ENCODE results near the gene FES. TPM values are rescaled to one million over a fixed set of nuclear protein-coding genes. Genes with fewer than 3 reads are reported as not detected.
A peak's percentile ranks its signal among the peaks of the same experiment; 100 is the strongest.

FES gene
- total RNA-seq: 10 to 100 TPM; 35.8 to 70.3 (median 52.5) TPM
- 81.0 TPM for total RNA-seq (2013)

- 7% methylated on average over 58 of the region's 58 CpGs for WGBS (ENCODE audit: insufficient coverage)
- Mint-ChIP-seq H3K27me3 (ENCODE audit: low read depth in 2 of 2) (no peaks in the 10 kb centered on the region), H3K4me3 (peak within 1 kb of the TSS; percentile 90), H3K4me1 (peaks cover 17 to 34% of the 10 kb centered on the region in 2 donors), H3K36me3 (no peaks in the 10 kb centered on the region), H3K27ac (peak within 1 kb of the TSS; percentile 85 to 86), H3K9me3 (no peaks in the 10 kb centered on the region)
- Histone ChIP-seq H3K4me1 (ENCODE audit: control insufficient read depth, insufficient read depth, low read length) (peaks cover 51% of the 10 kb centered on the region), H3K27ac (ENCODE audit: low read length) (peak within 1 kb of the TSS; percentile 61), H3K27me3 (ENCODE audit: control insufficient read depth, insufficient read depth, low read length) (no peaks in the 10 kb centered on the region), H3K36me3 (ENCODE audit: control insufficient read depth, insufficient read depth, low read length) (peaks cover 45% of the 10 kb centered on the region), H3K9me3 (ENCODE audit: control insufficient read depth, insufficient read depth, low read length) (no peaks in the 10 kb centered on the region), H3K4me3 (ENCODE audit: low read length) (peak within 1 kb of the TSS; percentile 52)
- intact Hi-C loops (cut with micrococcal nuclease): no loop called here
- no peak for TF ChIP-seq CTCF (IDR thresholded peaks at IDR 0.05)
- DNase-seq: no peak
- ATAC-seq: peak; percentile 32 to 55 (median 33)
Observed at GRCh38 chr15:90883976-90884718, at the start of gene FES. FES (plus strand) TSS chr15:90884504; CDS start chr15:90885046, 542 bp downstream.

- Histone ChIP-seq H3K27me3 (ENCODE audit: control insufficient read depth, insufficient read depth, low read length) (no peaks in the 10 kb centered on the region), H3K36me3 (ENCODE audit: control insufficient read depth, insufficient read depth, low read length) (no peaks in the 10 kb centered on the region), H3K4me1 (ENCODE audit: control insufficient read depth, insufficient read depth, low read length) (peaks cover 48% of the 10 kb centered on the region), H3K27ac (ENCODE audit: low read length) (no peak overlapping the region), H3K9me3 (ENCODE audit: control insufficient read depth, insufficient read depth, low read length) (no peaks in the 10 kb centered on the region), H3K4me3 (ENCODE audit: low read length) (no peak overlapping the region)
- no peaks in the 10 kb centered on the region for H3K9me3 Mint-ChIP-seq
- H3K27me3 Mint-ChIP-seq (ENCODE audit: low read depth in 2 of 2): no peaks in the 10 kb centered on the region
- TF ChIP-seq CTCF (IDR thresholded peaks at IDR 0.05): no peak
- intact Hi-C loops (cut with micrococcal nuclease): loop anchor here (5.0 kb wide), 1 partner anchor 38 kb away; no protein-coding TSS in a partner anchor
- H3K4me3 Mint-ChIP-seq: no peak overlapping the region
- H3K4me1 Mint-ChIP-seq: peaks cover 37% of the 10 kb centered on the region in 2 donors
- DNase-seq (no peak), ATAC-seq (no peak)
- H3K27ac Mint-ChIP-seq: no peak overlapping the region
- H3K36me3 Mint-ChIP-seq: no peaks in the 10 kb centered on the region
- 71% methylated on average over 5 of the region's 5 CpGs for WGBS (ENCODE audit: insufficient coverage)
Observed at GRCh38 chr15:90834626-90835025, 49.7 kb upstream of the FES start.

GRCh38 chr15:90836296-90836871, 47.9 kb upstream of the FES start:
- Mint-ChIP-seq H3K4me1 (peaks cover 23% of the 10 kb centered on the region in 2 donors), H3K36me3 (no peaks in the 10 kb centered on the region), H3K4me3 (no peak overlapping the region), H3K27ac (peak overlapping the region in 1 of 2 donors; percentile 95), H3K9me3 (no peaks in the 10 kb centered on the region), H3K27me3 (ENCODE audit: low read depth in 2 of 2) (no peaks in the 10 kb centered on the region)
- TF ChIP-seq CTCF (IDR thresholded peaks at IDR 0.05): no peak
- DNase-seq: no peak
- no peak overlapping the region for H3K27ac ChIP-seq (ENCODE audit: low read length)
- intact Hi-C loops (cut with micrococcal nuclease): loop anchor here (5.0 kb wide), 1 partner anchor 36 kb away; no protein-coding TSS in a partner anchor
- ATAC-seq: no peak
- WGBS (ENCODE audit: insufficient coverage): 90% methylated on average over 6 of the region's 7 CpGs
- H3K27me3 ChIP-seq (ENCODE audit: control insufficient read depth, insufficient read depth, low read length): no peaks in the 10 kb centered on the region
- no peak overlapping the region for H3K4me3 ChIP-seq (ENCODE audit: low read length)
- no peaks in the 10 kb centered on the region for H3K9me3 ChIP-seq (ENCODE audit: control insufficient read depth, insufficient read depth, low read length)
- no peaks in the 10 kb centered on the region for H3K36me3 ChIP-seq (ENCODE audit: control insufficient read depth, insufficient read depth, low read length)
- H3K4me1 ChIP-seq (ENCODE audit: control insufficient read depth, insufficient read depth, low read length): peaks cover 40% of the 10 kb centered on the region
